Measurements from ENCODE around the gene PRKCE. TPM values are rescaled to one million over a fixed set of nuclear protein-coding genes. Genes with fewer than 3 reads are reported as not detected.

PRKCE gene
- total and polyA plus RNA-seq, 2 of the 8 experiments (the other 6 are each of a cell fraction or from before 2014, with no cell fraction given), result 0.54 to 2.1 TPM

DNA sequence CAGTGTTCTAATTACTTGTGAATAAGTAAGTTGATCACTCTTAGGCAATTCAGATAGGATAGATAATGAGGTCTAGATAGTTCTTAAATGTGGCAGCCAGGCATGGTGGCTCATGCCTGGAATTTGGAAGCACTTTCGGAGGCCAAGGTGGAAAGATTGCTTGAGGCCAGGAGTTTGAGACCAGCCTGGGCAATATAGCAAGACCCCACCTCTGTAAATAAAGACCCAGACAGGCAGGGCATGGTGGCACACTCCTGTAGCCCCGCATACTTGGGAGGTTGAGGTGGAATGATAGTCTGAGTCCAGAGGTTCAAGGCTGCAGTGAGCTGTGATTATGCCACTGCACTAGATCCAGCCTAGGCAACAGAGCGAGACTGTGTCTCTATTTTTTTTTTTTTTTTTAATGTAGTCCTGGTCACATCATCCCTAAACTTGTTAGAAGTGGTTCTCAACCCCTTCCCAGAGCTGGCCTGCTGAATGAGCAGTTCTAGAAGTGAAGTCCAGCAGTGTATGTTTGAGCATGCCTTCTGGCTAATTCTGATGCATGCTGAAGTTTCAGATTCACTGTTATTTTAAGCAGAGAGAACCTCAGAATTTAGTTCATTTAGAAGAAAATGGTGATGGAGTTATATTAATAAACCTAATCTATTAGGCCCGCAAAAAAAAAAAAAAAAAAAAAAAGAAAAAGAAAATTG, 306.2 kb downstream of the PRKCE start (continued):
- TF ChIP-seq, protein P1, sequence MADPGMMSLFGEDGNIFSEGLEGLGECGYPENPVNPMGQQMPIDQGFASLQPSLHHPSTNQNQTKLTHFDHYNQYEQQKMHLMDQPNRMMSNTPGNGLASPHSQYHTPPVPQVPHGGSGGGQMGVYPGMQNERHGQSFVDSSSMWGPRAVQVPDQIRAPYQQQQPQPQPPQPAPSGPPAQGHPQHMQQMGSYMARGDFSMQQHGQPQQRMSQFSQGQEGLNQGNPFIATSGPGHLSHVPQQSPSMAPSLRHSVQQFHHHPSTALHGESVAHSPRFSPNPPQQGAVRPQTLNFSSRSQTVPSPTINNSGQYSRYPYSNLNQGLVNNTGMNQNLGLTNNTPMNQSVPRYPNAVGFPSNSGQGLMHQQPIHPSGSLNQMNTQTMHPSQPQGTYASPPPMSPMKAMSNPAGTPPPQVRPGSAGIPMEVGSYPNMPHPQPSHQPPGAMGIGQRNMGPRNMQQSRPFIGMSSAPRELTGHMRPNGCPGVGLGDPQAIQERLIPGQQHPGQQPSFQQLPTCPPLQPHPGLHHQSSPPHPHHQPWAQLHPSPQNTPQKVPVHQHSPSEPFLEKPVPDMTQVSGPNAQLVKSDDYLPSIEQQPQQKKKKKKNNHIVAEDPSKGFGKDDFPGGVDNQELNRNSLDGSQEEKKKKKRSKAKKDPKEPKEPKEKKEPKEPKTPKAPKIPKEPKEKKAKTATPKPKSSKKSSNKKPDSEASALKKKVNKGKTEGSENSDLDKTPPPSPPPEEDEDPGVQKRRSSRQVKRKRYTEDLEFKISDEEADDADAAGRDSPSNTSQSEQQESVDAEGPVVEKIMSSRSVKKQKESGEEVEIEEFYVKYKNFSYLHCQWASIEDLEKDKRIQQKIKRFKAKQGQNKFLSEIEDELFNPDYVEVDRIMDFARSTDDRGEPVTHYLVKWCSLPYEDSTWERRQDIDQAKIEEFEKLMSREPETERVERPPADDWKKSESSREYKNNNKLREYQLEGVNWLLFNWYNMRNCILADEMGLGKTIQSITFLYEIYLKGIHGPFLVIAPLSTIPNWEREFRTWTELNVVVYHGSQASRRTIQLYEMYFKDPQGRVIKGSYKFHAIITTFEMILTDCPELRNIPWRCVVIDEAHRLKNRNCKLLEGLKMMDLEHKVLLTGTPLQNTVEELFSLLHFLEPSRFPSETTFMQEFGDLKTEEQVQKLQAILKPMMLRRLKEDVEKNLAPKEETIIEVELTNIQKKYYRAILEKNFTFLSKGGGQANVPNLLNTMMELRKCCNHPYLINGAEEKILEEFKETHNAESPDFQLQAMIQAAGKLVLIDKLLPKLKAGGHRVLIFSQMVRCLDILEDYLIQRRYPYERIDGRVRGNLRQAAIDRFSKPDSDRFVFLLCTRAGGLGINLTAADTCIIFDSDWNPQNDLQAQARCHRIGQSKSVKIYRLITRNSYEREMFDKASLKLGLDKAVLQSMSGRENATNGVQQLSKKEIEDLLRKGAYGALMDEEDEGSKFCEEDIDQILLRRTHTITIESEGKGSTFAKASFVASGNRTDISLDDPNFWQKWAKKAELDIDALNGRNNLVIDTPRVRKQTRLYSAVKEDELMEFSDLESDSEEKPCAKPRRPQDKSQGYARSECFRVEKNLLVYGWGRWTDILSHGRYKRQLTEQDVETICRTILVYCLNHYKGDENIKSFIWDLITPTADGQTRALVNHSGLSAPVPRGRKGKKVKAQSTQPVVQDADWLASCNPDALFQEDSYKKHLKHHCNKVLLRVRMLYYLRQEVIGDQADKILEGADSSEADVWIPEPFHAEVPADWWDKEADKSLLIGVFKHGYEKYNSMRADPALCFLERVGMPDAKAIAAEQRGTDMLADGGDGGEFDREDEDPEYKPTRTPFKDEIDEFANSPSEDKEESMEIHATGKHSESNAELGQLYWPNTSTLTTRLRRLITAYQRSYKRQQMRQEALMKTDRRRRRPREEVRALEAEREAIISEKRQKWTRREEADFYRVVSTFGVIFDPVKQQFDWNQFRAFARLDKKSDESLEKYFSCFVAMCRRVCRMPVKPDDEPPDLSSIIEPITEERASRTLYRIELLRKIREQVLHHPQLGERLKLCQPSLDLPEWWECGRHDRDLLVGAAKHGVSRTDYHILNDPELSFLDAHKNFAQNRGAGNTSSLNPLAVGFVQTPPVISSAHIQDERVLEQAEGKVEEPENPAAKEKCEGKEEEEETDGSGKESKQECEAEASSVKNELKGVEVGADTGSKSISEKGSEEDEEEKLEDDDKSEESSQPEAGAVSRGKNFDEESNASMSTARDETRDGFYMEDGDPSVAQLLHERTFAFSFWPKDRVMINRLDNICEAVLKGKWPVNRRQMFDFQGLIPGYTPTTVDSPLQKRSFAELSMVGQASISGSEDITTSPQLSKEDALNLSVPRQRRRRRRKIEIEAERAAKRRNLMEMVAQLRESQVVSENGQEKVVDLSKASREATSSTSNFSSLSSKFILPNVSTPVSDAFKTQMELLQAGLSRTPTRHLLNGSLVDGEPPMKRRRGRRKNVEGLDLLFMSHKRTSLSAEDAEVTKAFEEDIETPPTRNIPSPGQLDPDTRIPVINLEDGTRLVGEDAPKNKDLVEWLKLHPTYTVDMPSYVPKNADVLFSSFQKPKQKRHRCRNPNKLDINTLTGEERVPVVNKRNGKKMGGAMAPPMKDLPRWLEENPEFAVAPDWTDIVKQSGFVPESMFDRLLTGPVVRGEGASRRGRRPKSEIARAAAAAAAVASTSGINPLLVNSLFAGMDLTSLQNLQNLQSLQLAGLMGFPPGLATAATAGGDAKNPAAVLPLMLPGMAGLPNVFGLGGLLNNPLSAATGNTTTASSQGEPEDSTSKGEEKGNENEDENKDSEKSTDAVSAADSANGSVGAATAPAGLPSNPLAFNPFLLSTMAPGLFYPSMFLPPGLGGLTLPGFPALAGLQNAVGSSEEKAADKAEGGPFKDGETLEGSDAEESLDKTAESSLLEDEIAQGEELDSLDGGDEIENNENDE (IDR thresholded peaks at IDR 0.05; ENCODE audit: insufficient replicate concordance, low read length), result no peak
- TF ChIP-seq ZNF274 (IDR thresholded peaks at IDR 0.05; ENCODE audit: borderline replicate concordance, extremely low read depth, low read length) (no peak), TAF1 (IDR thresholded peaks at IDR 0.05; ENCODE audit: low read depth, low read length) (no peak), PHF8 (conservative IDR thresholded peaks at IDR 0.05; ENCODE audit: low read depth, low read length) (no peak), BRCA1 (IDR thresholded peaks at IDR 0.05; ENCODE audit: low read depth, low read length) (no peak), SP1 (IDR thresholded peaks at IDR 0.05; ENCODE audit: low read depth, low read length) (no peak), SIN3A (conservative IDR thresholded peaks at IDR 0.05 in 1 of 2, IDR thresholded peaks at IDR 0.05 in 1 of 2; ENCODE audit: low read depth in 1 of 2, low read length in 2 of 2) (no peak), RBBP5 (IDR thresholded peaks at IDR 0.05; ENCODE audit: borderline replicate concordance, low read depth, low read length) (no peak), TEAD4 (IDR thresholded peaks at IDR 0.05; ENCODE audit: low read depth, low read length) (no peak)
- TF ChIP-seq, protein P2, sequence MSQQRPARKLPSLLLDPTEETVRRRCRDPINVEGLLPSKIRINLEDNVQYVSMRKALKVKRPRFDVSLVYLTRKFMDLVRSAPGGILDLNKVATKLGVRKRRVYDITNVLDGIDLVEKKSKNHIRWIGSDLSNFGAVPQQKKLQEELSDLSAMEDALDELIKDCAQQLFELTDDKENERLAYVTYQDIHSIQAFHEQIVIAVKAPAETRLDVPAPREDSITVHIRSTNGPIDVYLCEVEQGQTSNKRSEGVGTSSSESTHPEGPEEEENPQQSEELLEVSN (IDR thresholded peaks at IDR 0.05), result no peak
